ENCODE data around the gene EXOG.
"Not testable (repeated sequence)": the region's sequence is repeated elsewhere in the genome, so short reads cannot be mapped to it uniquely, and the experiment has no call there.

Gene EXOG

GRCh38 chr3:38563070-38563885 lies 67.1 kb downstream of the EXOG start:
- DNase-seq (ENCODE audit: low read depth in 2 of 2) = no peak

DNA sequence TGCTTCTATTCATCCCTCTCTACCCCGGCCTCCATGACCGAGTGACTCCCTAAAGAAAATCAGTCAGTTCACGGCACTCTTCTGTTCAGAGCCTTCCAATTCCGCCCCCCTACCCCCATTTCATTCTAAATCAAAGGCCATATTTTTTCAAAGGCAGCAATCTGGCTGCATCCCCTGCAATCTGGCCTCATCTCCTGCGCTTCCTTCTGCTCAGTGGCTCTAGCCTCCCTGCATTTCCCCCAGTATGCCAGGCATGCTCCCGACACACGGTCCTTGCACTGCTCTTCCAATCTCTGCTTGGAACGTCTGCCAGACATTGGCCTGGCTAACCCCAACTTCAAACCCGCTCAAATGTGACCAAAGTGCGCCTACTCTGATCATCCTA lies 67.7 kb downstream of the EXOG start:
- no peak for DNase-seq (ENCODE audit: low read depth in 2 of 2)

GRCh38 chr3:38564631-38565338 lies 68.6 kb downstream of the EXOG start:
- DNase-seq (ENCODE audit: low read depth in 2 of 2) = no peak

DNA sequence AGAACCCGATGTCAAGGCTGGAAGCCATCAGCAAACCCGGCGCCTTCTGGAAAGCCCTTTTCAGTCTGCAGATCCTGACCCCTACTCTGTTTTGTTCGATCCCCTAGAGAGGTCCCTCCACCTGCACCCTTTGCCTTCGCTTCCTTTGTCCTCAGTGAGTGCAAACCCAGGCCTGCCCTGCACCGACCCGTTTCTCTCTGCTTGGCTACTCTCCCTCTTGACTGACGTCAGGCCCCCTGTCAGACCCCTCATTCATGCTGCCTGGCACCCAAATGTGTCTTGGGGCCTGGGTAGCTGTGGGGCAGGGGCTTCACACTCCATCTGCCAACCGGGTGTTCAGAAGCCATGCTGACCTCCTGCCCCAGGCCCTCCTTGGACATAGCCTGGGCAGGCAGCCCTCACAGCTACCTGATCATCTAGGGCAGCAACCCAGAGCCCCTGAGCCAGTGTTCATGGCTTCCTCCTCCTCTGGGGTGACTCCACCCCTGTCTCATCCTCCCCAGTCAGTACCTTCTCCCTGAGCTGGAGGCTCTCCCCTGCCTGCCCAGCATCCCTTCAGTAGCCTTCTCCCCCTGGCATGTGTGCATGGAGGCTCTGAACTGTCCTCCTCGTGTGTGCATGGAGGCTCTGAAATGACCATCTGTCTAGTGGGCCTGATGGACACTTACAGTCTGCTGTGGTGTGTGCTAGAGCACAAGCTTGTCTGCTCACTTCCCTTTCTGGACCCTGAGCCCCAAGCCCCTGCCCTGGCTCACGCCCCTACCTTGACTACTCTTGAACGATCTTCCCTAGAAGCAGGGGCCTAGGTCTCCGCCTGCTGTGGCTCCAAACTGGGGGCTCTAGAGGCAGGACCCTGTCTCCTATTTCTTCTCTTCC lies 69.4 kb downstream of the EXOG start:
- DNase-seq (ENCODE audit: low read depth in 2 of 2) = no peak

GRCh38 chr3:38566215-38566528 lies 70.0 kb downstream of the EXOG start:
- no peak for DNase-seq (ENCODE audit: low read depth in 2 of 2)

DNA sequence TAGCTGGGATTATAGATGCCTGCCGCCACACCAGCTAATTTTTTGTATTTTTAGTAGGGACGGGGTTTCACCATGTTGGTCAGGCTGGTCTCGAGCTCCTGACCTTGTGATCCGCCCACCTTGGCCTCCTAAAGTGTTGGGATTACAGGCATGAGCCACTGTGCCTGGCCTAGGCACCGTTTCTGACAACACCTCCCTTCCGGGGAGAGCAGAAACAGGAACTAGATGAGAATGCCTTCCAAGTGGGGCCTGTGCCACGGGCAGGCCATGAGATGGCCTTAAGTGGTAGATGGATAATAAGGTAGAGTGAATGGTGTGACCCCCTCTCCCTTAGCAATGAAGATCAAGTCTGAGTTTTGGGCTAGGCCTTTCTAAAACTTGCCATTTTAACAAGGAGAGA lies 70.7 kb downstream of the EXOG start:
- DNase-seq (ENCODE audit: low read depth in 2 of 2) = not testable (repeated sequence)

DNA sequence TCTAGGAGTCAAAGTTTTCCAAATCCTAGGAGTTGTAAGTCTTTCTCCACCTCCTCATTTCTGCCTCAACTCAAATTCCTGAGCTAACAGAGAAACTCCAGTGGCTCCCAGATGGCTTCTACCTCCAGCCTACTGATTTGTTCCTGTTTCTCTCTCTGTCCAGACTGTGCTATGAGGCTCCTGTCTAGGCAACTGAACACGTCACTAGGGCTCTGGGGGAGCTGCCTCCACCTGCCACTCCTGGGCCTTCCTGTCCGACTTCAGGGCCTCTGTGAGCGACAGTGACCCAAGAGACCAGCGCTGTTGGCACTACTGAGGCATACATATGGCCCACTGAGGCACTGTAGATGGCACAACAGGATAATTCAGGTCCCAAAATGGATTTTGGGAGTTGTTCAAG lies 71.4 kb downstream of the EXOG start:
- DNase-seq (ENCODE audit: low read depth in 2 of 2) = no peak

- DNase-seq (ENCODE audit: low read depth in 2 of 2) = no peak
Measured at GRCh38 chr3:38573111-38573510, 77.0 kb downstream of the EXOG start.

DNA sequence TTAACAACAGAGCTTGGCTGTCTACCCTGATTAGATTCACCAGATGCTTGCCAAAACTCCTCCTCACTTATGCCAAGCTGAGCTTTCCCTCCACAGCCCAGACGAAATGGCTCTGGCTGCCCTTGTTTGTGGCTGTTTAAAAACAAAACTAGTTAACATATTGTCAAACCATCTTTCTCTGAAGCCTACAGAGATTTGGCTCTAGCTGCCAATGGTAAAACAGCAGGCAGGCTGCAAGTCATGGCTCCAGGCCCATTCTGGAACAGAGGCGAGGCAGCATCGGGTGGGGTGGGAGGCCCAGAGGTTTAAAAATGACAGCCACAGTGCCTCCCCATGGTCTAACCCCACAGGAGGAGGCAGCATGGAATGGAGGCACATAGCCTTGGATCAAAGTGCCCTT lies 77.4 kb downstream of the EXOG start:
- no peak for DNase-seq (ENCODE audit: low read depth in 2 of 2)

DNA sequence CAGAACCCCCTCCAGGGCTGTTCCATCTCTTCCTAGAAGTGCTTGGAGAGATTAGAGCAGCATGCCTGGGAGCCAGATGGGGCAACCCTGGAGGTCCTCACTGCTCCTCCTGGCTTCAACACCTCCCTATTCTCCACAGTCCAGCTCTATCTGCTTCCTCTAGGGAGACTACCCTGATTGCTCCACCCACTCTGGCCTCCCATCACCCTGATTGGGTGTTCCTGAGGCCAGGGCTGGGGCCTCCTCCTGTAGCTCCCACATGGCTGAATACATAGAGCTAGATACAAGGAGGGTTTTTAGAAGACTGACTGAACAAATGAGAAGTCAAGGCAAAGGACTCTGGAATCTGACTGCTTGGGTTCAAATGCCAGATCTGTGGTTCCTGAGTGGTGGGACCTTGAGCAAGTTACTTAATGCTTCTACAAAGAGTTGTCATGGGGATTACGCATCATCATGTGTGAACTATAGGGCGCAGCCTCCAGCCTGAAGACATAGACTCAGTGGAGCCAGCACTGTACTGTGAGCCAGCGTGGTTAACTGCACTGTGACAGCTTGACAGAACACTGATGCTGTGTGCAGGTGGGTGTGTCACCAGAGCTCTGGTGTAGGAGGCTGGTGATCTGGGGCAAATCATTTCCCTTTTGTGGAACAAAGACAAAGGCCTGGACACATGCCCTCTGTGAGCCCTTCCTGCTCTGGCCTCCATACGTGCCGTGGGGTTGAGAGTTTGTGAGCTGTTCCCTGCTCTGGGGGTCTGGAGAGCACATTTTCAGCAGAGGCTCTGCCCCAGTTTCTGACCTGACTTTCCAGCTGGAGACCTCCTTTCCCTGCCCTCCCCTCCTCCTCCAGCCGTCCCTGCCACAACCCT lies 78.5 kb downstream of the EXOG start:
- DNase-seq (ENCODE audit: low read depth in 2 of 2) = no peak

- no peak for DNase-seq (ENCODE audit: low read depth in 2 of 2)
Measured at GRCh38 chr3:38575279-38575843, 79.2 kb downstream of the EXOG start.
